WI38 (cell line): ENCODE measurements around the gene ETV1.

ENCODE experiments used
- H3K4me3 ChIP-seq: 2 replicates; pipeline ENCODE4 v1.5.1; 2011; ENCODE audit warnings: low read depth, mild to moderate bottlenecking, control low read depth, low read length
- TF ChIP-seq, protein P1 (sequence below): IDR thresholded peaks from 2 replicates; pipeline ENCODE4 v1.5.1; 2012; ENCODE audit warnings: low read depth, mild to moderate bottlenecking, control low read depth, low read length

ETV1 gene

DNA sequence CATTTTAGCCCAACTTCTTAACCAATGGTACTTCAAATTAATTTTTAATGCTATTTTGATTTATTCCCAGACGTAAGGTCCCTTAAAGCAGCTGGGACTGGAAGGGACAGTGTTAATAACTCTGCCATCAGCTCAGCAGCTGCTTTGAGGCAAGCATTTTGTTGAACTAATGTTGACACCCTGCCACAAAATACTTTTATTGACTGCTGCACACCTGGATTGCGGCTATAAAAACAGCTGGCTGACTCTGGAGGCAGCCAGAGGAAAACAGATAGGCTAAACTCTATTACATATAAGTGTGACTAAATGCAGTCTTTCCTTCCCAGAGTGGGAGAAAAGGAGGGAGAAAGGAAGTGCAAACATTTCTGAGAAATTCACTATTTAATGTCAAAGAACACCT is 77.6 kb downstream of the ETV1 start:
- TF ChIP-seq, protein P1, sequence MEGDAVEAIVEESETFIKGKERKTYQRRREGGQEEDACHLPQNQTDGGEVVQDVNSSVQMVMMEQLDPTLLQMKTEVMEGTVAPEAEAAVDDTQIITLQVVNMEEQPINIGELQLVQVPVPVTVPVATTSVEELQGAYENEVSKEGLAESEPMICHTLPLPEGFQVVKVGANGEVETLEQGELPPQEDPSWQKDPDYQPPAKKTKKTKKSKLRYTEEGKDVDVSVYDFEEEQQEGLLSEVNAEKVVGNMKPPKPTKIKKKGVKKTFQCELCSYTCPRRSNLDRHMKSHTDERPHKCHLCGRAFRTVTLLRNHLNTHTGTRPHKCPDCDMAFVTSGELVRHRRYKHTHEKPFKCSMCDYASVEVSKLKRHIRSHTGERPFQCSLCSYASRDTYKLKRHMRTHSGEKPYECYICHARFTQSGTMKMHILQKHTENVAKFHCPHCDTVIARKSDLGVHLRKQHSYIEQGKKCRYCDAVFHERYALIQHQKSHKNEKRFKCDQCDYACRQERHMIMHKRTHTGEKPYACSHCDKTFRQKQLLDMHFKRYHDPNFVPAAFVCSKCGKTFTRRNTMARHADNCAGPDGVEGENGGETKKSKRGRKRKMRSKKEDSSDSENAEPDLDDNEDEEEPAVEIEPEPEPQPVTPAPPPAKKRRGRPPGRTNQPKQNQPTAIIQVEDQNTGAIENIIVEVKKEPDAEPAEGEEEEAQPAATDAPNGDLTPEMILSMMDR: no peak
- H3K4me3 ChIP-seq: no peak overlapping the region

DNA sequence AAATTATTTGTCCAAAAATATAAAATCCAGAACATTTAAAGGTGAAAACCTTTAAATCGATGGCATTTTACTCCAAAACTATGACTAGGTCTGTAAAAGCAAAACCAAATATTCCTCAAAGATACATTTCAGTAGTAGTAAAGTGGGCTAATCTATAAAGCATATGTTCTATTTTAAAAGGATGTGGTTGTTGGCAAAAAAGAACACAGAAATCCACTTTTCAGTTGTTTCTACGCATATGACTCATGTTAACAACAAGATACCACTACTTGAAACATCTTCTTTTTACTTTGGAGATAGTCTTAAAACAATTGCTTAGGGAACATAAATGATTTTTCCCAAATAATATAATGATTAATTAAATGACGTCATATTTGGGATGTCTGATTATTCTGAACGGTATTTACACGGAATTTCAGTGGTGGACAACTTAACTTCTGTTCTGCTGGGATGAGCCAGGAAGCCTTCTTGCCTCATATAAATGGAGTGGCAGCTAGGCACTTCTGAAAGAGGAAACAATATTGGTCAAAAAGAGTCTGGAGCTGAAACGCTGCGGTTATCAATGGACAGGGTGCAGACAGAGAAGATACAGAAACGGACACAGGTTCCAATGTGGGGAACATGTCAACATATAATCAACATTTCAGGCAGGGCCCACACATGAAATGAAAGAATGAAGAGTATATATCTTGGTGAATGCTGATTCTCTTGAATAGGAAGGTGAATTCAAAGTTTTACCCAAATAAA is 78.5 kb downstream of the ETV1 start:
- no peak overlapping the region for H3K4me3 ChIP-seq
- TF ChIP-seq, protein P1: no peak

DNA sequence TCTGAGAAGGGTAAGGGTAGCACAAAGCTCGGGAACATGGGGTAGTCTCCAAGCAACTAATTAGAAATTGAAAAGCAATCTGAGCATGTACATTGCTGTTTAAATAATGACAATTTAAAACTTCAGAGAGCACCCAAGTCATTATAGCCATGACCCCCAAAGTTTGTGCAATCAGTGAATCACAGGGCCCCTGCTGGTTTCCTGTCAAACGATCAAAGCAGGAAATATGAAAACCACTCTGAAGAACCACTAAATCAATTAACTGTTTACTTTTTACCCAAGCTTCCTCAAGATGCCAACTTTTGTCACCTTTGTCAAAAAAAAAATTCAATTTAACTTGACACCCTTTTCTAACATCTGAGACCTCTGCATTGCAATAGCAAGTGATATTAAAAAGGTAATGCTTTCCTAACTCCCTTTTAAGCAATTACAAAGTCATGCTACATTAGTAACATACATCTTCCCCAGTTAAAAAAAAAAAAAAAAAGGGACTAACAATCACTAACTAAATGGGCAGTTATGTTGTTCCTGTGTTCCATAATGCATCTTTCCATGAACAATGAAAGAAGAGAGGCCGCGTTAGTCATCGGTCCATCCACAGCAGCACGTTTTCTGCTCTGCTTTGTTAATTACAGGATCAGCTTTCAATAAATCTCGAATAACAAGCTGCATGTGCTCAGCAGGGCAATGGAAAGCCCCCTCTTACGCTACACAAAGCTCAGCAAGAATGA is 80.6 kb downstream of the ETV1 start:
- TF ChIP-seq, protein P1: no peak
- no peak overlapping the region for H3K4me3 ChIP-seq

DNA sequence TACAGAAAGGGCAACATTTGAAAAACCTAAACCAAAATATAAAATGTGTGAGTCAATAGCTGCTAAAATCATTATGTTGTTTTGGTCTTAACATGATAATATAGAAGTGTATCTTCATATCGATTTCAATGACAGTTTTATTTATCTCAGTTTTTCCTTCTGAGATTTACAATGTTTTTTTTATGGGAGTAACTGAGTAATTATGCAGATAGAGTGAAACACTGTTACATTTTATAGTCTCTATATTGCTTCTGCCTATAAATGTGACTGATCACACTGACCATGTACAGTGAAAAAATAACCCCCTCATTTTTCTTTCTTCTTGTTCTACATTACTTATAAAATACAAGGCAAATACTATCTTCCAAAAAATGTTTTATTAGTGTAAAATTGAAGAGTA is 81.6 kb downstream of the ETV1 start:
- TF ChIP-seq, protein P1: no peak
- H3K4me3 ChIP-seq: no peak overlapping the region

DNA sequence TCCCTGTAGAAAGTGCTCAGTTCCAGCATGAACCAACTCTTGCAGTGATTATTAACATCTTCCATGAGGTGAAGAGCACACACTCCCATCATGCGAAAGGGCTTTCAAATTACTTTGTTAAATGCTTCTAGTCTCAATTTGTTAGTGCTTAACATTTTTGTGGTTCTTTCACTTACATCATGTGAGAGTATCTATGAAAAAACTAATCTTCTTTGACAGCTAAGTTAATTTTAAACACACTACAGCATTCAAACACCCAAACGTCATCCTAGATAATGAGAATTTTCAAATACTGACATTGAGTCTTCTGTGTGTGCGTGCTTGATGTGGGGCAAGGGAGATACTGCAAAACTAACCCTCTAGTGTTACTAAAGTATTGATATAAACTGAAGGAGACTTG is 84.8 kb downstream of the ETV1 start:
- TF ChIP-seq, protein P1: no peak
- no peak overlapping the region for H3K4me3 ChIP-seq

DNA sequence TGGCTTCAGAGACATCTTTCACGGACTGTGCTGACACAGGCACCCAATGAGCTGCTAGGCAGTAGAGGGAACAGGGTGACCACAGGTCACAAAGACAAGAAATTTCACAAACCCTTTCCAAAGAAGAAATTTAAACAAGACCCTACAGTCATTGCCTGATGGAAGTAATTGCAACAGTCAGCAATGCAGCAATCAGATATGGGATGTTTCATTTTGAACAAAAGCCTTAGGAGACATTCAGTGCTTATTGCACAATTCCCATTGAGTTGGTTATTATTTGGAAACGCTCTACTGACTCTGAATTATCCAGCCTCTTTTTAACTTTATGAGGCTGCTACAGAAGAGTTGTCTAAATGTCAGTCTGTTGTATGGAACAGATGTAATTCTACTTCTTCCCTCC is 85.5 kb downstream of the ETV1 start:
- TF ChIP-seq, protein P1: no peak

DNA sequence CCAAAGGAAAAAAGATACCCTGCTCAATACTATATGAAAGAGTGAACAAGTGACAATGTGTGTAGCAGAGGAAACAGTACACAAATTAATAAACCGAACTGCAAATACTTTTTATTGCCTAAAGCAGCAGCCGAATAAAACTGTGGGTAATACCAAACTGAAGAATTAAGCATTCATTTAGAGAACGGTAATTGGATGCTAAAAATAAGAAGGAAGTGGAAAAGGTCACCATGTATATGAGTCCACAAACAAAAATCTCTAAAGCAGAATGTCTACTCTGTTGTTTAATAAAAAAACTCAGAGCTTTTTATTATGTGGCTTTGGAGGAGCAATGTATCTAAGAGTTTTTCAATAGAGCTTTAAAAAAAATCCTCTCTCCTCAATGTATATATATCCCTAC is 87.9 kb downstream of the ETV1 start:
- no peak overlapping the region for H3K4me3 ChIP-seq
- TF ChIP-seq, protein P1: no peak

More for the DNA sequence above, 85.5 kb downstream of the ETV1 start:
- H3K4me3 ChIP-seq: no peak overlapping the region
